GM19099 (cell line): ENCODE results near the gene SPOCK1.

Experiments
- POLR2A ChIP-seq: IDR thresholded peaks from 3 replicates; pipeline ENCODE4 v1.6.1; 2011; ENCODE audit warnings: low read depth; ENCODE audit not compliant: insufficient read length; ENCODE audit errors: extremely low read depth

Gene SPOCK1

DNA sequence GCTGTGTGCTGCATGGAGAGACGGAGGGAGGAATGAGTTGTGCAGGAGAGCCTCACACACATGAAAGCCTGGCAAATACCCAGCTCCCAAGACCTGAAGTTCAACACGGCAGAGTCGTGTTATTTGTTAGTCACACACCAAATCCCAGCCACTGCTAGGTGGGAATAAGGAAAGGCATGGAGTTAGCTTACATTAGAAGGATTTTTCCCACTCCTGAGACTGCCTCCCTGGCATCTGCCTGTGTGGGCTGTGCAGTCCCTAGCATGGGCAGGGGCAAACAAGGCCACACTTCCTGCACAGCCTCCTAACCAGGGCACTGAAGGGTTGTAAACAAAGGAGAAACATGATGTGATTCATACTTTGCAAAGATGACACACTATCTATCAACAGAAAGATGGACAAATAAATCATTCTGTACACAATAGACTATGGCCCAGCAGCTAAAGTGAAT is 306.8 kb downstream of the SPOCK1 start:
- no peak for TF ChIP-seq POLR2A

DNA sequence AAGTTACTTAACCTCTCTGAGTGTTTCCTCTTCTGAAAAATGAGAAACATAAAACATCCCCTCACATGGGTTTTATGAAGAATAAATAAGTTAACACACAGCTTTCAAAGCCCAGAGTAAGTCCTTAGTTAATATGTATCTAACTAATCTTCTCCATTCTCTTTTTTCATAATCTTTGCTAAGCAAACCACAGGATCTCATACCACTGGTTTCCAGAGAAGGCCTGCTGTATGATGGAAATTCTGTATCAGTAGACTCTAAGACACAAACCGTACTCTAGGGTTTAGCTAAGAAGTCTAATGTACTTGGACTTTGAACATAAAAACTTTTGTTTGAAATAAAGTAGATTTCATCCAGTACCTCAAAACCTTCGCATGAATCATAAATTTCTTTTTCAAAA is 307.9 kb downstream of the SPOCK1 start:
- TF ChIP-seq POLR2A, result no peak

DNA sequence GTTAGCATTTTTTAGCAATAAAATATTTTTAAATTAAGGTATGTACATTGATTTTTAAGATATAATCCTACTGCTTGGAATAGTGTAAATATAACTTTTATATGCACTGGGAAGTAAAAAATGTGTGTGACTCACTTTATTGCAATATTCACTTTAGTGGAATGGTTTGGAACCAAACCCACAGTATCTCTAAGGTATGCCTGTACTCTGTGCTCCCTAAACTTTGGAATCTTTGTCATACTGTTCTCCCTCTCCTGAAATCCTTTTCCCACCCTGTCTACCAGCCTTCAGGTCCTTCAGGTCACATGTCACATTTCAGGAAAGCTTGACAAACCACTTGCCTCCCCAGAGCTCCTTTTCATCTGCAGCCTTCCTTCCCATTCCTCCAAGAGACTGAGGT is 308.7 kb downstream of the SPOCK1 start:
- no peak for TF ChIP-seq POLR2A

DNA sequence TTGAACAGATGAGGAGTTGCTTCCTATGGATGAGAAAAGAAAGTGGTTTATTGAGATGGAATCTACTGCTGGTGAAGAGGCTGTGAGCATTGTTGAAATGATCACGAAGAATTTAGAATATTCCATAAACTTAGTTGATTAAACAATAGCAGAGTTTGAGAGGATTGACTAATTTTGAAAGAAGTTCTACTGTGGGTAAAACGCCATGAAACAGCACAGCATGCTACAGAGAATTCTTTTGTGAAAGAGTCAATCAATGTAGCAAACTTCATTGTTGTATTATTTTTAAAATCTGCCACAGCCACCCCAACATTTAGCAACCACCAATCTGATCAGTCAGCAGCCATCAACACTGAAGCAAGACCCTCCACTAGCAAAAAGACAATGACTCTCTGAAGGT is 309.1 kb downstream of the SPOCK1 start:
- no peak for TF ChIP-seq POLR2A

DNA sequence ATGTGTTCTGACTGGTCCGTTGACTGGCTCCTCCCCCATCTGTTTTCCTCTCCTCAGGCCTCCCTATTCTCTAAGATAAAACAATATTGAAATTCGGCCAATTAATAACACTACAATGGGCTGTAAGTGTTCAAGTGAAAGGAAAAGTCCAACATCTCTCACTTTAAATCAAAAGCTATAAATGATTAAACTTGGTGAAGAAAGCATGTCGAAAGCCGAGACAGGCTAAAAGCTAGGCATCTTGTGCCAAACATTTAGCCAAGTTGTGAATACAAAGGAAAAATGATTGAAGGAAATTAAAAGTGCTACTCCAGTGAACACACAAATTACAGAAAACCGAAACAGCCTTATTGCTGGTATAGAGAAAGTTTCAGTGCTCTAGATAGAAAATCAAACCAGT is 310.6 kb downstream of the SPOCK1 start:
- no peak for TF ChIP-seq POLR2A

DNA sequence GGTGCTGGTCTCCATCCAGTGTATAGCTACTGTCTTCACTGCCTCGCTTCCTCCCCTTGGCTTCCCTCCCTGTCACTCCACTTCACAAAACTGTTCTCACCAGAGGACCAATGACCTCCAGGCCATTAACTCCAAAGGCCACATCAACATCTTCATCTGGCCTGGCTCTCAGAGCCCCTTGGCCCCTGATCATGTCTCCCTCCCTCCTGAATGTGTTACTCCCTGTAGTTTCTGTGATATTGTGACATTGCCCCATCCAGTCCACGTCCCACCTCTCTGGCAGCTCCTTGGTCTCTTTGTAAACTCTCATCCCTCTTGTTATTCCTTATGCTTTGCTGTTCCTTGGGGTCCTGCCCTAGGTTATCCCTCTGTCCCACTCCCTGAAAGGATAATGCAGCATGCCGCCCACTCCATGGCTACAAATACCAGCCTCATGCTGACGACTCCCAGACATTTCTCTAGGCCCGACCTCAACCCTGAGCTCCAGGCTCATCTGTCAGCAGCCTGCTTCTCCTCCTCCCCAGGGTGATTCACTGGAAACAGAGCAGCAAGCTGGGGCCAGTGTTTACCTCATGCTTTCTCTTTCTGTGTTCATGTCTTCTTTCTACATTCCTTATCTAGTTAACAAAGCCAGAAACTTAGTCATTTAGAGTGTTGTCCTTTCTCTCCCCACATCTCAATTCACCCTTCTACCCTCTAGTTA is 312.2 kb downstream of the SPOCK1 start:
- no peak for TF ChIP-seq POLR2A

DNA sequence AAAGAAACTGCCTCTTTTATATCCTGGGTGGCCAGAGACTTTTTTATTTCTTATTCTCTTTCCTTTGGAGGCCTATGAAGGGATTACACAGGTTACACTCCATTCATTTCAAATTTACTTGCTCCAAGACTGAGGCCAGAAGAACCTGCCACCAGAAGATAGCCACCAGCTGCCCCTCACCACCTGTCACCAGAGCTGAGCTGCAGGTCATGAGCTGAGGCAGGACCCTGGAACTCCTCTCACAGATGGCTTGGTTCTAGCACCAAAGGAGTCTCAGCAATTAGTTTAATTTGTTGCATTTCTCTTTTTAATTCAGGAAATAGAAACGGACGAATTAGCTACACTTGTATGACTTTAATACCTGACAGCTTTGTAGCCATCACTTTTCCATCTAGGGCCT is 313.9 kb downstream of the SPOCK1 start:
- no peak for TF ChIP-seq POLR2A

DNA sequence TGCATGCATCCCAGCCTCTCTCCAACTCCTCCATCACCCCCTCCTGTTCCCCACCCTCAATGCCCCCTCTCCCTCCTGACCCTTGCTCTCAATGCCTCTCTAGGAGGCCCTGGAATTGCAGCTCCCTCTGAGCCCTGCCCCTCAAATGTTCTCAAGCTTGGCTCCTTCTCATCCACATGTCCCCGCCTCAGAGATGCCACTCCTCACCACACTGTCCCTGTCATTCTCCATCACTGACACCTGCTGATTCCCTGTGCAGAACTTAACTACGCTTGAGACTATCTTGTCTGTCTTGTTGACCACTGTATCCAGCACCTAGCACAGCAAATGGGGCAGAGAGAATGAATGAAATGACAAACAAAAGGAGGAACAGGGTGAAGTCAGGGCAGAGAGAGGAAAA is 314.4 kb downstream of the SPOCK1 start:
- TF ChIP-seq POLR2A, result no peak

DNA sequence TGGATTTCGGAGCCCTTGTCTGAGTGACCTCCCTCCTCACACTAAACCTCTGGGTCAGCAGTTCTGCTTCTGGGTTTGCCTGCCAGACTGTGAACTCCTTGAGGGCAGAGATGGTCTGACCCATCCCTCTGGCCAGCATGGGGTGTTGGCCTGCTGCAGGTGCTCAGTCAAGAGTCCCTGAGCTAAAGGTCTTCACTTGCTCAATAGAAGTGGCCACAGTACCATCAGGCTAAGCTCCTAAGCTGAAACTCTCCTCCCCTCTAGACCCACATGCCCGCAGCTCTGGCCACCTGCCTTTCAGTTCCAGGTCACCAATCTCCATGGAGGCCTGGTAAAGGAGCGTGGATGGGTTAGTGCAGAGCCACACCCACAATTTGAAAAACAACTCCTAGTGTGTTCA is 316.6 kb downstream of the SPOCK1 start:
- TF ChIP-seq POLR2A, result no peak

DNA sequence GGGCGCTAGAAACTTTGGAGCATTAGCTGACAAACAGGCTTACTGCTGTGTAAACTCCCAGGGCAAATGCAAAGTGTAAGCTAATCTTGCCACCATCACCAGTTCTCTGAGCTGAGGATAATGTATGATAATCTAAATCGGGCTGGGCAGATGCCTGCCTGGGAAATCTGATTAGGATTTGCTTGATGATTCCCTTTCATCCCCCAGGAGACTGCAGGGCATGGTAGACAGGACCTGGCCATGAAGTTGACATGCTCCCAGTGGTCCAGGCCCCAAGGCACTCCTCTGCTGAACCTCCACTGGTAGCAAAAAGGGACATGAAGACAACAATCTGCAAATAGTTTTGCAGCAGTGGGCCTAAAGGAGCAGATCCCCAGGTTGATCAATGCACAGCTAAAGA is 317.5 kb downstream of the SPOCK1 start:
- TF ChIP-seq POLR2A, result no peak

DNA sequence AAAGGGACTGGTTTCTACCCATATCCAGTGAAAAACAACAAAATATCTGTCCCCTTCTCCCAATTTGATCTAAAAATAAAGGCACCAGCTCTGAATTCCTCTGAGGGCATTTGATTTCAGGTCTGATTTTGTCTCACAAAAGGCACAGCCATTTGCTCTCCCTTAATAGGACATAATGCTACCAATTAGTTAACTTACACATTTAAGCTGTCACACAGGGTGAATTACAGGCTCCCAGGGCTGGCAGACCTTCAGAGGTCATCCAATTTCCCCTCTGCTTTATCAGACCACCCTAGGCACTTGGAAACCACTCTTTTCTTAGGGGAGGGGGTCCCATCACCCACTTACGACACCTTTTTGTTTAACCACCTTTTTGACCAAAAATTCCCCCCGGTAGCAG is 319.9 kb downstream of the SPOCK1 start:
- TF ChIP-seq POLR2A, result no peak

DNA sequence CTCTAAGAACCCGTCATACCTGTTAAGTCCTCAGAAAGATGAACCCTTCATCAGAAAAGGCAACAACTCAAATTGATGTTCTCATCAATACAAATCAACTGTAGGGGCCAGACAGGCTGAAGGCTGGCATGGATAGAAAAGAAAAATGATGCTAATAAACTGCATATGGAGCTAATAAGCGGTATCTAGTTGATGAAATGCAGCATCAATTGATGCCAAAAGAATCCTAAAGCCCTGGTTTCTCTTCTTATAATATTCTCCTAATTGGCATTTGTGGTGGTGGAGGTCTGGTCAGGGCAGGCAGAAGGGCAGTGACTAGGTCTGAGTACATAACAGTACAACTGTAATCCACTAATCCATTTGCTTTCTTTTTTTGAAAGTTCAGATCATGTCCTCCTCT is 322.5 kb downstream of the SPOCK1 start:
- no peak for TF ChIP-seq POLR2A

DNA sequence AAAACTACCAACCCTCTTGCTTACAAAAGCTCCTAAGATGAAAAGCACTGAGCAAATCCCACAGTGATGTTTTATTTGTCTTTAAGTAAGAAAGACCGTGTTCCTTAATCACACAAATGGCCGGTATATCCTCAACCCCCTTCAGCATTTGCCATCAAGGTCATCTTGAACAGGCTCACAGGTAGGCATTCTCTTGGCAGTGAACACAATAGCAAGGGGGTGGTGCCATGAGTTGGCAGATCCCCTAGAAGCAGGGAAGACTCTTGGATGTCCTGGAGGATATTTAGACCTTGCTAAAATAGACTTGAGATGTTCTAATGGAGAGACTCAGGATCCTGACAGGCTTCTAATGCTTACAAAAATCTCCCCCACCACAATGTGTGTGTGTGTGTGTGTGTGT is 323.0 kb downstream of the SPOCK1 start:
- no peak for TF ChIP-seq POLR2A

DNA sequence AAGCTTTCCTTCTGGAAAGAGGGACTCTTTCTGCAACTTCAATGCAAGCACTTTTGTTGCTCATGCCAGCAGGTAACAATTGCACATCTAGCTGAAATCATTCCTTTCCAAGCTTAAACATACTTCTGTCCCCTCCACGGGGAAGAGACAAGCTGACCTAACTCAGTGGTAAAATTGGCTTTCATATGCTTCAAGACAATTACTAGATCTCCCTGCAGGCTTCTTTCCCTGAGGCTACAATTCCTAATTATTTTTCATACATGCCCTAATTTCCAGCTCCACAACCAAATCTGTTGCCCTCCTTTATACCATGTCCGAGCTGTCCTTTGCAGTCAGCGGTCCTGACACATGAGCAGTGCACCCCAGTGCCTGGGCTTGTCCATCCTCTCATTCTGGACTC is 324.9 kb downstream of the SPOCK1 start:
- no peak for TF ChIP-seq POLR2A

DNA sequence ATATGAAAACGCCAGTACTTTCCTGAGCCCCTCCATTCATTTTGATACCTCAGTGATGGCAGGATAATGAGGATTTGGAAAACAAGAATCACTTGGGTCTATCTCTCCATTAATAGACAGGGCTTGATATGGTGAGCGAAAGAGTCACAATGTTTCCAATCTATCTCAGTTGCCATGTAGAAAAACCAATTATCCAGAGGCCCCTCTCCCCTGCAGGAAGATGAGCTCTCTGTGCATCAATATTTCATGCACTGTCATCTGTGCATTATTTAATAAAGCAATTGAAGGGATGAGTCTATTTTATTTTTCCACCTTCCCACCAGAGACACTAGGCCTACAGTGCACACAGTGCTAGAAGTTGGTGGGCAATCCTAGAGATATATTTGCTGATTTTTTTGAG is 326.9 kb downstream of the SPOCK1 start:
- TF ChIP-seq POLR2A, result no peak

DNA sequence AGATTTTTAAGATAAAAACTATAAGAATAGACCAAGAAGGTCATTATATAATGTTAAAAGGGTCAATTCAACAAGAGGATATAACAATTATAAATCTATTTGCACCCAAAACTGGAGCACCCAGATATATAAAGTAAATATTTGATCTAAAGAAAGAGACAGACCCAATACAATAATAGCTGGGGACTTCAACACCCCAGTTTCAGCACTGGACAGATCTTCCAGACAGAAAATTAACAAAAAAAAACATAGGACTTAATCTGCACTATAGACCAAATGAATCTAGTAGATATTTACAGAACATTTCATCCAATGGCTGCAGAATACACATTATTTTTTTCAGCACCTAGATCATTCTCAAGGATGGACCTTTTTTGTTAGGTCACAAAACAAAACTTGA is 331.9 kb downstream of the SPOCK1 start:
- no peak for TF ChIP-seq POLR2A

DNA sequence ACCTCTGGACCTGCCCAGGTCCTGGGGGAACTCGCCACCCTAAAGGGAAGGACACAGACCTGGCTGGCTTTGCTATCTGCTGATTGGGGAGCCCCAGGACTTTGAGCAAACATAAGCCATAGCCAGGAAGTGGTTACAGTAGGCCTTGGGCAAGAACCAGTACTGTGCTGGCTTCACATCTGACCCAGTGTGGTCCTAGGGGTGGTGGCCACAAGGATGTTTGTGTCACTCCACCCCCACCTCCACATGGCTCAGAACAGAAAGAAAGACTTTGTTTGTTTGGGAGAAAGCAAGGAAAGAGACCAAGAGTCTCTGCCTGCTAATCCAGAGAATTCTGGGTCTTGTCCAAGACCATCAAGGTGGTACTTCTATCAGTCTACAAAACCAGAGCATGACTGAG is 334.2 kb downstream of the SPOCK1 start:
- no peak for TF ChIP-seq POLR2A
